Neural cell (in vitro differentiated cells): ENCODE measurements around the gene HUNK. TPM values are rescaled to one million over a fixed set of nuclear protein-coding genes. Genes with fewer than 3 reads are reported as not detected.

Source experiments
- H2AFZ ChIP-seq: fragments of 200-600, 300-800 bp; sonication (generic), shearing (Covaris generic); 2 replicates; pipeline ENCODE4 v1.6.0; 2014; ENCODE audit warnings: low read depth, mild to moderate bottlenecking, antibody characterized with exemption, low read length, moderate library complexity
- H3F3A ChIP-seq: fragments of 200-600 bp; shearing (Covaris generic); 2 replicates; pipeline ENCODE4 v1.6.1; 2016; ENCODE audit warnings: mild to moderate bottlenecking, moderate library complexity, mixed read lengths, antibody characterized with exemption, low read length; ENCODE audit not compliant: insufficient read depth, poor library complexity, severe bottlenecking
- H3K27ac ChIP-seq: fragments of 200-600, 300-800 bp; sonication (generic), shearing (Covaris generic); 2 replicates; pipeline ENCODE4 v1.5.1; 2014; ENCODE audit warnings: mild to moderate bottlenecking, low read length, moderate library complexity
- H3K27me3 ChIP-seq: fragments of 300-800, 200-600 bp; sonication (generic), shearing (Covaris generic); 2 replicates; pipeline ENCODE4 v1.6.0; 2014; ENCODE audit warnings: mild to moderate bottlenecking, low read depth, low read length, moderate library complexity; ENCODE audit not compliant: insufficient read depth
- H3K36me3 ChIP-seq: fragments of 300-800, 200-600 bp; sonication (generic), shearing (Covaris generic); 2 replicates; pipeline ENCODE4 v1.5.1; 2014; ENCODE audit warnings: mild to moderate bottlenecking, antibody characterized with exemption, low read length, moderate library complexity; ENCODE audit not compliant: insufficient read depth
- H3K4me2 ChIP-seq: fragments of 300-800, 200-600 bp; sonication (generic), shearing (Covaris generic); 2 replicates; pipeline ENCODE4 v1.6.0; 2014; ENCODE audit warnings: mild to moderate bottlenecking, low read length
- H3K4me3 ChIP-seq: fragments of 300-800, 200-600 bp; sonication (generic), shearing (Covaris generic); 2 replicates; pipeline ENCODE4 v1.5.1; 2014; ENCODE audit warnings: mild to moderate bottlenecking, low read length, moderate library complexity
- H3K79me2 ChIP-seq: fragments of 200-600 bp; shearing (Covaris generic); replicated peaks from 2 replicates; pipeline ENCODE4 v1.6.0; 2014; ENCODE audit warnings: mild to moderate bottlenecking, low read length, moderate library complexity; ENCODE audit not compliant: insufficient read depth
- H3K9ac ChIP-seq: fragments of 300-800, 200-600 bp; sonication (generic), shearing (Covaris generic); 2 replicates; pipeline ENCODE4 v1.6.1; 2016; ENCODE audit warnings: mild to moderate bottlenecking, low read length, mixed read lengths
- H3K9me2 ChIP-seq: fragments of 200-600 bp; shearing (Covaris generic); 2 replicates; pipeline ENCODE4 v1.6.1; 2016; ENCODE audit warnings: mild to moderate bottlenecking, low read length, mixed read lengths; ENCODE audit not compliant: insufficient read depth
- H3K9me3 ChIP-seq: fragments of 200-600, 300-800 bp; sonication (generic), shearing (Covaris generic); 2 replicates; pipeline ENCODE4 v1.6.1; 2016; ENCODE audit warnings: mild to moderate bottlenecking, mixed run types, low read length, moderate library complexity, mixed read lengths
- H4K20me1 ChIP-seq: fragments of 200-600 bp; shearing (Covaris generic); 2 replicates; pipeline ENCODE4 v1.6.1; 2016; ENCODE audit warnings: mild to moderate bottlenecking, mixed run types; ENCODE audit not compliant: insufficient read depth
- CTCF ChIP-seq: fragments of 450-650 bp; IDR thresholded peaks from 2 replicates; pipeline ENCODE4 v1.5.1; 2014; ENCODE audit warnings: antibody characterized with exemption, mild to moderate bottlenecking, moderate library complexity; ENCODE audit not compliant: poor library complexity, severe bottlenecking
- EP300 ChIP-seq: fragments of 450-650 bp; conservative IDR thresholded peaks from 2 replicates; pipeline ENCODE4 v1.6.1; 2014; ENCODE audit warnings: antibody characterized with exemption, mild to moderate bottlenecking, moderate library complexity; ENCODE audit not compliant: poor library complexity, severe bottlenecking
- EZH2 ChIP-seq: fragments of 200-600, 300-800 bp; shearing (Covaris generic), sonication (generic); IDR thresholded peaks from 2 replicates; pipeline ENCODE4 v1.6.1; 2014; ENCODE audit warnings: antibody characterized with exemption, low read length, borderline replicate concordance, mild to moderate bottlenecking; ENCODE audit not compliant: insufficient read depth, poor library complexity, severe bottlenecking
- MXI1 ChIP-seq: fragments of 450-650 bp; conservative IDR thresholded peaks from 2 replicates; pipeline ENCODE4 v1.6.1; 2014; ENCODE audit warnings: antibody characterized with exemption, mild to moderate bottlenecking; ENCODE audit not compliant: poor library complexity, severe bottlenecking
- POLR2AphosphoS5 ChIP-seq: IDR thresholded peaks from 2 replicates; pipeline ENCODE4 v1.6.1; 2012
- RAD21 ChIP-seq: fragments of 450-650 bp; conservative IDR thresholded peaks from 2 replicates; pipeline ENCODE4 v1.6.1; 2014; ENCODE audit warnings: antibody characterized with exemption, mild to moderate bottlenecking, moderate library complexity
- REST ChIP-seq: IDR thresholded peaks from 2 replicates; pipeline ENCODE4 v1.6.1; 2012; ENCODE audit warnings: borderline replicate concordance
- SMC3 ChIP-seq: fragments of 450-650 bp; conservative IDR thresholded peaks from 2 replicates; pipeline ENCODE4 v1.6.1; 2014; ENCODE audit warnings: antibody characterized with exemption, mild to moderate bottlenecking, moderate library complexity; ENCODE audit not compliant: poor library complexity
- TAF1 ChIP-seq: IDR thresholded peaks from 2 replicates; pipeline ENCODE4 v1.6.1; 2012; ENCODE audit warnings: low read depth
- polyA plus RNA-seq: library from polyadenylated mRNA; depleted of rRNA; stranded (reverse); fragments of >200 nt; gene quantifications from 2 replicates; pipeline ENCODE4 v1.2.3, GENCODE V29; 2014

HUNK gene
- polyA plus RNA-seq, 1 donor from 2014 or later: 9.3 TPM

GRCh38 chr21:32020564-32020963 lies 147.7 kb downstream of the HUNK start:
- Histone ChIP-seq H3K4me3 (no peak overlapping the region), H3K9ac (no peak overlapping the region), H4K20me1 (no peaks in the 10 kb centered on the region), H3K9me2 (no peaks in the 10 kb centered on the region), H3K36me3 (no peaks in the 10 kb centered on the region), H2AFZ (no peak overlapping the region), H3K4me2 (no peak overlapping the region), H3K9me3 (no peaks in the 10 kb centered on the region), H3K79me2 (no peaks in the 10 kb centered on the region), H3K27ac (no peak overlapping the region), H3F3A (no peaks in the 10 kb centered on the region), H3K27me3 (no peaks in the 10 kb centered on the region)
- TF ChIP-seq SMC3 (no peak), CTCF (no peak), EZH2 (no peak), TAF1 (no peak), POLR2AphosphoS5 (no peak), EP300 (no peak), RAD21 (no peak), MXI1 (no peak), REST (no peak)

- no peaks in the 10 kb centered on the region for H3K36me3 ChIP-seq
- no peaks in the 10 kb centered on the region for H3K27me3 ChIP-seq
- H3K9ac ChIP-seq: no peak overlapping the region
- H2AFZ ChIP-seq: no peak overlapping the region
- no peaks in the 10 kb centered on the region for H4K20me1 ChIP-seq
- no peaks in the 10 kb centered on the region for H3F3A ChIP-seq
- H3K4me2 ChIP-seq: no peak overlapping the region
- H3K4me3 ChIP-seq: no peak overlapping the region
- H3K27ac ChIP-seq: no peak overlapping the region
- H3K79me2 ChIP-seq: no peaks in the 10 kb centered on the region
- H3K9me3 ChIP-seq: no peaks in the 10 kb centered on the region
- no peaks in the 10 kb centered on the region for H3K9me2 ChIP-seq
- no peak for TF ChIP-seq TAF1
- no peak for TF ChIP-seq CTCF
- no peak for TF ChIP-seq RAD21
- no peak for TF ChIP-seq EP300
- TF ChIP-seq EZH2: no peak
- TF ChIP-seq MXI1: no peak
- no peak for TF ChIP-seq POLR2AphosphoS5
- TF ChIP-seq SMC3: no peak
- no peak for TF ChIP-seq REST
Measured at GRCh38 chr21:32021319-32021994, 148.6 kb downstream of the HUNK start.
